Natural killer cell (primary cell): Measurements from ENCODE around the gene DUSP8. TPM values are rescaled to one million over a fixed set of nuclear protein-coding genes. Genes with fewer than 3 reads are reported as not detected.

Experiments used
- ATAC-seq, 3 donors: fragments of 150-1000 bp in 2 of 3; fragments of 200-7000 bp in 1 of 3; cut with Tn5 transposase; 1 replicate in 1 of 3; 2 replicates in 2 of 3; pipeline ENCODE4 v1.10.0; 2021; ENCODE audit warnings: mild to moderate bottlenecking in 2 of 3, moderate library complexity in 2 of 3
- DNase-seq, 2 donors: peaks; one replicate each; pipeline versions ENCODE4 v3.0.0 to v3.0.0-alpha.2; 2013 to 2021; ENCODE audit warnings: mixed read lengths in 1 of 2
- H3K27ac ChIP-seq: one replicate; pipeline ENCODE4 v1.5.1; 2013; ENCODE audit warnings: mild to moderate bottlenecking, low read length
- H3K27me3 ChIP-seq: one replicate; pipeline ENCODE4 v1.6.1; 2013; ENCODE audit warnings: low read length; ENCODE audit not compliant: control insufficient read depth, insufficient read depth
- H3K36me3 ChIP-seq: one replicate; pipeline ENCODE4 v1.6.1; 2013; ENCODE audit warnings: low read length; ENCODE audit not compliant: control insufficient read depth, insufficient read depth
- H3K4me1 ChIP-seq: one replicate; pipeline ENCODE4 v1.6.1; 2013; ENCODE audit warnings: low read length; ENCODE audit not compliant: control insufficient read depth, insufficient read depth
- H3K4me3 ChIP-seq: one replicate; pipeline ENCODE4 v1.5.1; 2013; ENCODE audit warnings: low read length
- H3K9me3 ChIP-seq: one replicate; pipeline ENCODE4 v1.6.1; 2013; ENCODE audit warnings: low read length; ENCODE audit not compliant: control insufficient read depth, insufficient read depth
- H3K27ac Mint-ChIP-seq, 2 donors: one replicate each; pipeline ENCODE4 v1.8.0; 2022; ENCODE audit warnings: mild to moderate bottlenecking in 2 of 2, mixed read lengths in 2 of 2, moderate library complexity in 1 of 2
- H3K27me3 Mint-ChIP-seq, 2 donors: one replicate each; pipeline ENCODE4 v1.8.0; 2022; ENCODE audit warnings: low read depth in 2 of 2, mixed read lengths in 2 of 2
- H3K36me3 Mint-ChIP-seq: one replicate; pipeline ENCODE4 v1.8.0; 2022; ENCODE audit warnings: mixed read lengths
- H3K4me1 Mint-ChIP-seq, 2 donors: one replicate each; pipeline ENCODE4 v1.8.0; 2022; ENCODE audit warnings: mixed read lengths in 2 of 2
- H3K4me3 Mint-ChIP-seq: one replicate; pipeline ENCODE4 v1.8.0; 2022; ENCODE audit warnings: mild to moderate bottlenecking, moderate library complexity, mixed read lengths
- H3K9me3 Mint-ChIP-seq, 2 donors: one replicate each; pipeline ENCODE4 v1.8.0; 2022; ENCODE audit warnings: mixed read lengths in 2 of 2
- WGBS: methylation state at CpG from one replicate; pipeline ENCODE4 v1.1.7; 2013; ENCODE audit warnings: missing lambda C conversion rate; ENCODE audit not compliant: insufficient coverage; 5-methylcytosine and 5-hydroxymethylcytosine counted together
- intact Hi-C: fragments of 100-400 bp; cut with micrococcal nuclease; formaldehyde crosslinking; loops from one replicate; pipeline ENCODE4 v1.14.2; 2022
- total RNA-seq, 4 donors: library from RNA; stranded (reverse); fragments of 120-200 nt in 1 of 4; gene quantifications; one replicate each; pipeline versions ENCODE4 v1.2.3 to v1.2.4, GENCODE V29; 2013 to 2022
- TF ChIP-seq, protein P1 (sequence below): fragments of 200-600 bp; IDR thresholded peaks from one replicate; pipeline ENCODE4 v1.8.0; 2022; ENCODE audit warnings: antibody characterized with exemption

DUSP8 gene
- total RNA-seq, 3 donors from 2014 or later (not counting 1 experiment from before 2014, with no cell fraction given) = 24.1 to 47.3 (median 38.4) TPM

DNA sequence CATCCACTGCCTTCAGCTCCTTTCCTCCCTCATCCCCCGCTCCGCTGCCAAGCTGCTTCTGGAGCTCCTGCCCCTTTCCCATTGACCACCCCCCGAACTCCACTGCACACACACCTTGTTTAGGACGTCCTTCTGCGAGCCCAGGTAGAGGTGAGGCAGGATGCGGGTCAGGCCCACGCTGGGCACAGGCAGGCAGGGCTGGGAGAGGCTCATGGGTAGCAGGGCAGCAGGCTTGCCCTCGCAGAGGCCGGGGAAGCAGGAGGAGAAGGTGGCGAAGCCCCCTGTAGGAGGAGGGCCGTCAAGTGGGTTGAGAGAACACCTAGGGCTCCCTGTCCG lies 13.3 kb downstream of the DUSP8 start:
- Mint-ChIP-seq H3K36me3 (no peaks in the 10 kb centered on the region), H3K27me3 (peaks cover 0 to 15% of the 10 kb centered on the region in 2 donors), H3K4me1 (peaks cover 0 to 5% of the 10 kb centered on the region in 2 donors), H3K4me3 (peak overlapping the region; percentile 37), H3K27ac (peak overlapping the region; percentile 44 to 51), H3K9me3 (no peaks in the 10 kb centered on the region)
- Histone ChIP-seq H3K27me3 (peaks cover 5% of the 10 kb centered on the region), H3K27ac (no peak overlapping the region), H3K9me3 (no peaks in the 10 kb centered on the region), H3K4me3 (no peak overlapping the region), H3K36me3 (no peaks in the 10 kb centered on the region), H3K4me1 (no peaks in the 10 kb centered on the region)
- DNase-seq (peak in 1 of 2 donors; percentile 24), ATAC-seq (no peak)
- 78% methylated on average over 12 of the region's 12 CpGs for WGBS
- intact Hi-C loops = no loop called here
- TF ChIP-seq, protein P1, sequence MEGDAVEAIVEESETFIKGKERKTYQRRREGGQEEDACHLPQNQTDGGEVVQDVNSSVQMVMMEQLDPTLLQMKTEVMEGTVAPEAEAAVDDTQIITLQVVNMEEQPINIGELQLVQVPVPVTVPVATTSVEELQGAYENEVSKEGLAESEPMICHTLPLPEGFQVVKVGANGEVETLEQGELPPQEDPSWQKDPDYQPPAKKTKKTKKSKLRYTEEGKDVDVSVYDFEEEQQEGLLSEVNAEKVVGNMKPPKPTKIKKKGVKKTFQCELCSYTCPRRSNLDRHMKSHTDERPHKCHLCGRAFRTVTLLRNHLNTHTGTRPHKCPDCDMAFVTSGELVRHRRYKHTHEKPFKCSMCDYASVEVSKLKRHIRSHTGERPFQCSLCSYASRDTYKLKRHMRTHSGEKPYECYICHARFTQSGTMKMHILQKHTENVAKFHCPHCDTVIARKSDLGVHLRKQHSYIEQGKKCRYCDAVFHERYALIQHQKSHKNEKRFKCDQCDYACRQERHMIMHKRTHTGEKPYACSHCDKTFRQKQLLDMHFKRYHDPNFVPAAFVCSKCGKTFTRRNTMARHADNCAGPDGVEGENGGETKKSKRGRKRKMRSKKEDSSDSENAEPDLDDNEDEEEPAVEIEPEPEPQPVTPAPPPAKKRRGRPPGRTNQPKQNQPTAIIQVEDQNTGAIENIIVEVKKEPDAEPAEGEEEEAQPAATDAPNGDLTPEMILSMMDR = no peak

- peaks cover 5% of the 10 kb centered on the region for H3K27me3 ChIP-seq
- Mint-ChIP-seq H3K36me3 (no peaks in the 10 kb centered on the region), H3K9me3 (no peaks in the 10 kb centered on the region), H3K27me3 (peaks cover 0 to 16% of the 10 kb centered on the region in 2 donors), H3K4me3 (peak overlapping the region; percentile 26), H3K4me1 (peaks cover 0 to 5% of the 10 kb centered on the region in 2 donors), H3K27ac (peak overlapping the region; percentile 54 to 69)
- no peak overlapping the region for H3K27ac ChIP-seq
- H3K9me3 ChIP-seq = no peaks in the 10 kb centered on the region
- WGBS = 79% methylated on average over 29 of the region's 29 CpGs
- H3K4me1 ChIP-seq = no peaks in the 10 kb centered on the region
- DNase-seq (no peak), ATAC-seq (no peak)
- TF ChIP-seq, protein P1 = no peak
- H3K4me3 ChIP-seq = no peak overlapping the region
- intact Hi-C loops = no loop called here
- no peaks in the 10 kb centered on the region for H3K36me3 ChIP-seq
Measured at GRCh38 chr11:1557904-1558774, 13.9 kb downstream of the DUSP8 start.

DNA sequence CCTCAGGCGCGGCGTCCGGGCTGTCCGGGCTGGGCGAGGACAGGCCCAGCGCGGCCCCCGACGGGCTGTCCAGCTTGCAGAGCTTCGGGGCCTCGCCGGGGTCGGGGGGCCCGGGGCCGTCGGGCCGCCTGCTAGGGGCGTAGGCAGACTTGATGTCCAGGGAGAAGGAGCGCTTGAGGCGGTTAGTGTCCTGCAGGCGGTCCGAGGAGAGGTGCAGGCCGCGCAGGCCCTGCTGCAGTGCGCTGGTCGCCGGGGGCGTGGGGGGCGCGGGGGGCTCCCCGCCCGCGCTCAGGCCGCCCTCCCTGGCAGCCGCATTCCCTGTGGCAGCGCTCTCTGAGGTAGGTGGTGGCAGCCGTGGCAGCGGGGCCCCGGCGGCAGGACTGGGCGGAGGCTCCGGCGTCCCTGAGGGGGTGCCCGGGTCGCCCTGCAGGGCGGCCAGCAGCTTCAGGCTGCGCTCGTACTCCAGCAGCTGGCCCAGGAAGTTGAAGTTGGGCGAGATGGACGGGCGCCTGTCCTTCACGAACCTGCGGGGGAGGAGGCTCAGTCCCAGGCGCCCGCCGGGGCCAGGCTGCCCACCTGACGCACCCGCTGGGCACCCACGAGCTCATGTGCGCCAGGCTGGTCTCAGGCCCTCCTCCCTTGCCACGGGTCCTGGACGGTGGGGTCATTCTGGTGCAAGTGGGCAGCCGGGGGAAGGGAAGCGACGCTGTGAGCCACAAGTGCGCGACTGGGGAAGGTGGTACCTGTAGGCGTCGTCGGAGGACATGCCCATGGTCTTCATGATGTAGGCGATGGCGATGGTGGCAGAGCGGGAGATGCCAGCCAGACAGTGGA lies 14.8 kb downstream of the DUSP8 start:
- Mint-ChIP-seq H3K27me3 (peaks cover 0 to 19% of the 10 kb centered on the region in 2 donors), H3K4me3 (peak overlapping the region; percentile 26), H3K4me1 (peaks cover 0 to 5% of the 10 kb centered on the region in 2 donors), H3K36me3 (no peaks in the 10 kb centered on the region), H3K9me3 (no peaks in the 10 kb centered on the region), H3K27ac (peak overlapping the region; percentile 54 to 69)
- DNase-seq (peak in 1 of 2 donors; percentile 26), ATAC-seq (no peak)
- TF ChIP-seq, protein P1 = no peak
- H3K27me3 ChIP-seq = peaks cover 5% of the 10 kb centered on the region
- H3K36me3 ChIP-seq = no peaks in the 10 kb centered on the region
- H3K27ac ChIP-seq = no peak overlapping the region
- no peak overlapping the region for H3K4me3 ChIP-seq
- 75% methylated on average over 74 of the region's 74 CpGs for WGBS
- intact Hi-C loops = no loop called here
- no peaks in the 10 kb centered on the region for H3K4me1 ChIP-seq
- no peaks in the 10 kb centered on the region for H3K9me3 ChIP-seq
